Measurements from ENCODE around the gene PLN. TPM values are rescaled to one million over a fixed set of nuclear protein-coding genes. Genes with fewer than 3 reads are reported as not detected.

The PLN gene
- total RNA-seq, 1 experiment from 2014 or later = not detected

GRCh38 chr6:118569498-118569897 lies 21.4 kb downstream of the PLN start:
- Histone ChIP-seq H3K36me3 (ENCODE audit: control insufficient read depth, insufficient read depth, low read length) (no peaks in the 10 kb centered on the region), H3K27me3 (replicated peaks; ENCODE audit: control insufficient read depth, insufficient read depth, low read length) (no peaks in the 10 kb centered on the region), H3K4me3 (ENCODE audit: low read depth, low read length) (no peak overlapping the region), H3K9me3 (no peaks in the 10 kb centered on the region; the same call in 1 of the 2 replicates), H3K4me1 (no peaks in the 10 kb centered on the region)
- no TSS peak for BruUV-seq (replicated peaks)
- no peaks in the 10 kb centered on the region for H3K4me1 Mint-ChIP-seq (ENCODE audit: low read depth, unreplicated experiment)
- H3K36me3 Mint-ChIP-seq (ENCODE audit: insufficient read depth, unreplicated experiment) = peaks cover 1% of the 10 kb centered on the region
- no peak for DNase-seq
- H3K9me3 Mint-ChIP-seq (ENCODE audit: unreplicated experiment) = peaks cover 10% of the 10 kb centered on the region
- POLR2A ChIA-PET = no interaction called here
- H3K4me3 Mint-ChIP-seq (ENCODE audit: unreplicated experiment) = no peak overlapping the region
- no peaks in the 10 kb centered on the region for H3K27me3 Mint-ChIP-seq (ENCODE audit: insufficient read depth, unreplicated experiment)
- no peak for TF ChIP-seq CTCF (IDR thresholded peaks at IDR 0.05; ENCODE audit: insufficient read depth in 1 of 2, low read depth in 1 of 2, low read length in 1 of 2, severe bottlenecking in 1 of 2, unreplicated experiment in 1 of 2)
- CTCF ChIA-PET = no interaction called here
- H3K27ac Mint-ChIP-seq (ENCODE audit: unreplicated experiment) = no peak overlapping the region
- intact Hi-C loops (cut with micrococcal nuclease; ENCODE audit: unreplicated experiment) = loop anchor here (5.0 kb wide), 1 partner anchor 233 kb away; no protein-coding TSS in a partner anchor

GRCh38 chr6:118571121-118571520 lies 23.0 kb downstream of the PLN start:
- Mint-ChIP-seq H3K9me3 (ENCODE audit: unreplicated experiment) (peaks cover 15% of the 10 kb centered on the region), H3K4me1 (ENCODE audit: low read depth, unreplicated experiment) (no peaks in the 10 kb centered on the region), H3K36me3 (ENCODE audit: insufficient read depth, unreplicated experiment) (peaks cover 7% of the 10 kb centered on the region), H3K4me3 (ENCODE audit: unreplicated experiment) (no peak overlapping the region), H3K27me3 (ENCODE audit: insufficient read depth, unreplicated experiment) (no peaks in the 10 kb centered on the region), H3K27ac (ENCODE audit: unreplicated experiment) (no peak overlapping the region)
- H3K4me1 ChIP-seq = no peaks in the 10 kb centered on the region
- no peak for TF ChIP-seq CTCF (IDR thresholded peaks at IDR 0.05; ENCODE audit: insufficient read depth in 1 of 2, low read depth in 1 of 2, low read length in 1 of 2, severe bottlenecking in 1 of 2, unreplicated experiment in 1 of 2)
- H3K9me3 ChIP-seq = no peaks in the 10 kb centered on the region; the same call in 1 of the 2 replicates
- intact Hi-C loops (cut with micrococcal nuclease; ENCODE audit: unreplicated experiment) = no loop called here
- CTCF ChIA-PET = no interaction called here
- H3K36me3 ChIP-seq (ENCODE audit: control insufficient read depth, insufficient read depth, low read length) = no peaks in the 10 kb centered on the region
- no peak for DNase-seq
- POLR2A ChIA-PET = no interaction called here
- BruUV-seq (replicated peaks) = no TSS peak
- no peaks in the 10 kb centered on the region for H3K27me3 ChIP-seq (replicated peaks; ENCODE audit: control insufficient read depth, insufficient read depth, low read length)
- no peak overlapping the region for H3K4me3 ChIP-seq (ENCODE audit: low read depth, low read length)

GRCh38 chr6:118574051-118574865 lies 26.2 kb downstream of the PLN start:
- Mint-ChIP-seq H3K4me3 (ENCODE audit: unreplicated experiment) (no peak overlapping the region), H3K36me3 (ENCODE audit: insufficient read depth, unreplicated experiment) (peaks cover 7% of the 10 kb centered on the region), H3K27ac (ENCODE audit: unreplicated experiment) (no peak overlapping the region), H3K4me1 (ENCODE audit: low read depth, unreplicated experiment) (no peaks in the 10 kb centered on the region), H3K27me3 (ENCODE audit: insufficient read depth, unreplicated experiment) (no peaks in the 10 kb centered on the region), H3K9me3 (ENCODE audit: unreplicated experiment) (peaks cover 15% of the 10 kb centered on the region)
- no peaks in the 10 kb centered on the region for H3K4me1 ChIP-seq
- no peaks in the 10 kb centered on the region; the same call in 1 of the 2 replicates for H3K9me3 ChIP-seq
- H3K36me3 ChIP-seq (ENCODE audit: control insufficient read depth, insufficient read depth, low read length) = no peaks in the 10 kb centered on the region
- no peak for DNase-seq
- intact Hi-C loops (cut with micrococcal nuclease; ENCODE audit: unreplicated experiment) = no loop called here
- TF ChIP-seq CTCF (IDR thresholded peaks at IDR 0.05; ENCODE audit: insufficient read depth in 1 of 2, low read depth in 1 of 2, low read length in 1 of 2, severe bottlenecking in 1 of 2, unreplicated experiment in 1 of 2) = no peak
- no TSS peak for BruUV-seq (replicated peaks)
- ChIA-PET CTCF (no interaction called here), POLR2A (no interaction called here)
- H3K4me3 ChIP-seq (ENCODE audit: low read depth, low read length) = no peak overlapping the region
- H3K27me3 ChIP-seq (replicated peaks; ENCODE audit: control insufficient read depth, insufficient read depth, low read length) = no peaks in the 10 kb centered on the region

Data from Caco-2 (cell line).